ENCODE measurements around the gene ASIC2. TPM values are rescaled to one million over a fixed set of nuclear protein-coding genes. Genes with fewer than 3 reads are reported as not detected.

Gene ASIC2
- polyA plus RNA-seq, 1 experiment = 0.05 TPM

DNA sequence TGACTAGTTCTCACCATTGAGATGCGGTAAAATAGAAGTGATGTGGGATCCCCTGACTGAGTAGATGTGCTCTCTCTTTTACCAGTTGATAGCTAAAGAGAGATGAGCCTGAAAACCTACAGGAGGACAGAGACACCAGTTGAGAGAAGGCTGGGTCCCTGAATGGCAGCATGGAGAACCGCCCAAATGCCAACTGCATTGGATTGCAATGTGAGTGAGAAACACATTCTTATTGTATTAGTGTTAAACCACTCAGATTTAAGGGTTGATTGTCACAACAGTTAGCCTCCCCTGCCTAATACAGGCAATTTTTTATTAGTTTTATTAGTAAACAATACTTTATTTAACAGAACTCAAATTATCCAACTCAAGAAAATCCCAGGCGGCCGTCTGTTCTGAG lies 240.2 kb downstream of the ASIC2 start:
- Histone ChIP-seq H3K27me3 (ENCODE audit: control insufficient read depth, insufficient read depth, low read length) (no peaks in the 10 kb centered on the region; the same call in 1 of the 2 replicates), H3K4me3 (ENCODE audit: low read depth, low read length) (no peak overlapping the region), H3K36me3 (ENCODE audit: control insufficient read depth, insufficient read depth, low read length) (no peaks in the 10 kb centered on the region)
- CTCF ChIA-PET = interaction anchor here (1.1 to 2.2 kb wide), 3 partner anchors 14 to 239 kb away, joined by 3 to 10 read pairs (median 3); no protein-coding TSS in a partner anchor
- TF ChIP-seq CTCF (IDR thresholded peaks at IDR 0.05; ENCODE audit: insufficient read depth, low read depth, low read length) = no peak
- DNase-seq (ENCODE audit: low read depth) = no peak
- POLR2A ChIA-PET = no interaction called here

- TF ChIP-seq CTCF (IDR thresholded peaks at IDR 0.05; ENCODE audit: insufficient read depth, low read depth, low read length) = no peak
- Histone ChIP-seq H3K36me3 (ENCODE audit: control insufficient read depth, insufficient read depth, low read length) (no peaks in the 10 kb centered on the region), H3K4me3 (ENCODE audit: low read depth, low read length) (no peak overlapping the region), H3K27me3 (ENCODE audit: control insufficient read depth, insufficient read depth, low read length) (no peaks in the 10 kb centered on the region; the same call in 1 of the 2 replicates)
- DNase-seq (ENCODE audit: low read depth) = no peak
- POLR2A ChIA-PET = no interaction called here
- CTCF ChIA-PET = interaction anchor here (0.7 to 2.2 kb wide), 8 partner anchors 8 to 577 kb away, joined by 3 to 10 read pairs (median 4); no protein-coding TSS in a partner anchor
Measured at GRCh38 chr17:33050611-33051140, 242.4 kb downstream of the ASIC2 start.

DNA sequence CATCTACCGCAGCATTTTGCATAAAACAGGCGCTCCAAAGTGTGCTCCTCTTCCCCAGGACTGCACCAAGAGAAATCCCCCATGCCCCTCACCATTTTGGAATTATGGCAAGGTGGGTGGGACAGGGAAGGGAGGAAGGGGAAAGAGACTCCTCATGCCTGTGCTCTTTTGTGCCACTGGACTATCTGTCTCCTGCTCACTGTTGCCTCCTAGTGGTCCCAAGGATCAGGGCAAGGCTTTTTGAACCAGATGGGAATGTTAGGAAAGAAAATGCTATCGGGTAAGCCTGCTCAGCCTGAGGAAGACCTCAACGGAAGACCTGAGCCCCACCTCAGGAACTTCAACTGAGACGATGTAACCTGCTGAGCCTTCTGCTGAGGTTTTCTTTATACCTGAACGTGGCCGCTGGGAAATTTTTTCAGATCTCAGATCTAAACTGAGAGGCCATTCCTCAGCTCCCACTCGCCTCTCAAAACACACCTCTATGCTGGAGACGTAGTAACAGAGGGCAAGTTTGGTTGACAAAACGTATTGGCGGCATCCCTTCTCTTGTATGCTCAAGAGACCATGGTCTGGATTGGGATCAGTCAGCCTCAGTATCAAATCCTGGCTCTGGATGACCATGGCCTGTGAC lies 243.2 kb downstream of the ASIC2 start:
- ChIA-PET CTCF (interaction anchor here (0.7 to 1.9 kb wide), 10 partner anchors 8 to 603 kb away, joined by 3 to 9 read pairs (median 4); no protein-coding TSS in a partner anchor), POLR2A (no interaction called here)
- no peak for DNase-seq (ENCODE audit: low read depth)
- Histone ChIP-seq H3K4me3 (ENCODE audit: low read depth, low read length) (no peak overlapping the region), H3K27me3 (ENCODE audit: control insufficient read depth, insufficient read depth, low read length) (no peaks in the 10 kb centered on the region; the same call in 1 of the 2 replicates), H3K36me3 (ENCODE audit: control insufficient read depth, insufficient read depth, low read length) (no peaks in the 10 kb centered on the region)
- TF ChIP-seq CTCF (IDR thresholded peaks at IDR 0.05; ENCODE audit: insufficient read depth, low read depth, low read length) = peak; percentile 95

GRCh38 chr17:33046361-33047255 lies 246.5 kb downstream of the ASIC2 start:
- no peak overlapping the region for H3K4me3 ChIP-seq (ENCODE audit: low read depth, low read length)
- ChIA-PET CTCF (interaction anchor here (1.4 kb wide), 1 partner anchor 11 kb away, joined by 4 read pairs; no protein-coding TSS in a partner anchor), POLR2A (no interaction called here)
- no peaks in the 10 kb centered on the region; the same call in 1 of the 2 replicates for H3K27me3 ChIP-seq (ENCODE audit: control insufficient read depth, insufficient read depth, low read length)
- TF ChIP-seq CTCF (IDR thresholded peaks at IDR 0.05; ENCODE audit: insufficient read depth, low read depth, low read length) = no peak
- H3K36me3 ChIP-seq (ENCODE audit: control insufficient read depth, insufficient read depth, low read length) = no peaks in the 10 kb centered on the region
- DNase-seq (ENCODE audit: low read depth) = no peak

- Histone ChIP-seq H3K4me3 (ENCODE audit: low read depth, low read length) (no peak overlapping the region), H3K36me3 (ENCODE audit: control insufficient read depth, insufficient read depth, low read length) (no peaks in the 10 kb centered on the region), H3K27me3 (ENCODE audit: control insufficient read depth, insufficient read depth, low read length) (peaks cover 3% of the 10 kb centered on the region; the same call in 1 of the 2 replicates)
- ChIA-PET CTCF (no interaction called here), POLR2A (no interaction called here)
- no peak for DNase-seq (ENCODE audit: low read depth)
- no peak for TF ChIP-seq CTCF (IDR thresholded peaks at IDR 0.05; ENCODE audit: insufficient read depth, low read depth, low read length)
Measured at GRCh38 chr17:33045216-33045615, 247.9 kb downstream of the ASIC2 start.
